Mucosa of descending colon (tissue), 3 donors: ENCODE data around the gene IAH1. TPM values are rescaled to one million over a fixed set of nuclear protein-coding genes. Genes with fewer than 3 reads are reported as not detected.

Experiments
- ATAC-seq: fragments of 200-7000 bp; cut with Tn5 transposase; one replicate; pipeline ENCODE4 v1.9.1; 2020; ENCODE audit warnings: mild to moderate bottlenecking, moderate library complexity
- DNase-seq, 3 donors: peaks; one replicate each; pipeline ENCODE4 v3.0.0-alpha.2; 2020
- H3K36me3 ChIP-seq: fragments of 200-600 bp; one replicate; pipeline ENCODE4 v1.8.0; 2021; ENCODE audit warnings: low read depth, mild to moderate bottlenecking
- H3K4me1 ChIP-seq: fragments of 200-600 bp; one replicate; pipeline ENCODE4 v1.8.0; 2021; ENCODE audit warnings: low read depth, mild to moderate bottlenecking
- H3K4me3 ChIP-seq: fragments of 200-600 bp; one replicate; pipeline ENCODE4 v1.8.0; 2021; ENCODE audit warnings: mild to moderate bottlenecking
- H3K9me3 ChIP-seq: fragments of 200-600 bp; one replicate; pipeline ENCODE4 v1.8.0; 2021; ENCODE audit warnings: mild to moderate bottlenecking
- CTCF ChIP-seq: fragments of 200-600 bp; IDR thresholded peaks from one replicate; pipeline ENCODE4 v1.8.0; 2022; ENCODE audit warnings: antibody characterized with exemption, mild to moderate bottlenecking
- intact Hi-C, 2 donors: fragments of 100-400 bp; cut with DNase I in 1 of 2; cut with micrococcal nuclease in 1 of 2; formaldehyde crosslinking; loops; one replicate each; pipeline versions ENCODE4 v1.11.0 to v1.11.1; 2022; cut with DNase I, micrococcal nuclease
- total RNA-seq, 3 donors: library from RNA; stranded (reverse); fragmentation: NEBNext Ultra II Directional in 2 of 3; extraction: Animal tissue kit (Norgen Biotek cat#: 25700) in 2 of 3; gene quantifications; one replicate each; pipeline versions ENCODE4 v1.2.1 to v1.2.4, GENCODE V29; 2021 to 2023
- donor health status: DM: no; HTN: no; CAD: no; lungs with moderate emphysema.
- donor health status: DM: no; HTN: no; CAD: no.
- donor health status: DM: no; HTN: yes; CAD: no.

The IAH1 gene
- total RNA-seq, 3 donors from 2014 or later = 36.9 to 58.4 (median 49.3) TPM

- DNase-seq (no peak), ATAC-seq (no peak)
- Histone ChIP-seq H3K9me3 (no peaks in the 10 kb centered on the region), H3K4me3 (no peak overlapping the region), H3K4me1 (no peaks in the 10 kb centered on the region), H3K36me3 (peaks cover 10% of the 10 kb centered on the region)
- intact Hi-C loops = no loop called here
- TF ChIP-seq CTCF = no peak
Observed at GRCh38 chr2:9484533-9484932, 10.2 kb downstream of the IAH1 start.

GRCh38 chr2:9488583-9489547 lies 14.5 kb downstream of the IAH1 start:
- no peak for DNase-seq
- intact Hi-C loops = no loop called here
- ATAC-seq = no peak
- no peak overlapping the region for H3K4me3 ChIP-seq
- peaks cover 17% of the 10 kb centered on the region for H3K36me3 ChIP-seq
- H3K4me1 ChIP-seq = no peaks in the 10 kb centered on the region
- TF ChIP-seq CTCF = no peak
- H3K9me3 ChIP-seq = no peaks in the 10 kb centered on the region

GRCh38 chr2:9490789-9491188 lies 16.4 kb downstream of the IAH1 start:
- intact Hi-C loops = no loop called here
- no peaks in the 10 kb centered on the region for H3K4me1 ChIP-seq
- TF ChIP-seq CTCF = no peak
- H3K4me3 ChIP-seq = no peak overlapping the region
- ATAC-seq (no peak), DNase-seq (no peak)
- peaks cover 11% of the 10 kb centered on the region for H3K36me3 ChIP-seq
- H3K9me3 ChIP-seq = no peaks in the 10 kb centered on the region

- DNase-seq (no peak), ATAC-seq (no peak)
- intact Hi-C loops = no loop called here
- Histone ChIP-seq H3K4me3 (no peak overlapping the region), H3K9me3 (no peaks in the 10 kb centered on the region), H3K4me1 (no peaks in the 10 kb centered on the region), H3K36me3 (peaks cover 11% of the 10 kb centered on the region)
- no peak for TF ChIP-seq CTCF
Observed at GRCh38 chr2:9492927-9493326, 18.6 kb downstream of the IAH1 start.

GRCh38 chr2:9493478-9493877 lies 19.1 kb downstream of the IAH1 start:
- DNase-seq (no peak), ATAC-seq (no peak)
- Histone ChIP-seq H3K4me3 (no peak overlapping the region), H3K4me1 (no peaks in the 10 kb centered on the region), H3K36me3 (peaks cover 11% of the 10 kb centered on the region), H3K9me3 (no peaks in the 10 kb centered on the region)
- no peak for TF ChIP-seq CTCF
- intact Hi-C loops = no loop called here
